Stimulated activated CD8-positive, alpha-beta memory T cell treated with anti-CD3 and anti-CD28 coated beads, Interleukin-15, amount 100 ng/mL, for 48 hours (primary cell): ENCODE results near the gene CRADD.
"Not testable (repeated sequence)": the region's sequence is repeated elsewhere in the genome, so short reads cannot be mapped to it uniquely, and the experiment has no call there.

ENCODE experiments used
- DNase-seq, 2 donors: peaks; one replicate each; pipeline ENCODE4 v3.0.0-alpha.2; 2020; ENCODE audit warnings: low read depth in 2 of 2

The CRADD gene

DNA sequence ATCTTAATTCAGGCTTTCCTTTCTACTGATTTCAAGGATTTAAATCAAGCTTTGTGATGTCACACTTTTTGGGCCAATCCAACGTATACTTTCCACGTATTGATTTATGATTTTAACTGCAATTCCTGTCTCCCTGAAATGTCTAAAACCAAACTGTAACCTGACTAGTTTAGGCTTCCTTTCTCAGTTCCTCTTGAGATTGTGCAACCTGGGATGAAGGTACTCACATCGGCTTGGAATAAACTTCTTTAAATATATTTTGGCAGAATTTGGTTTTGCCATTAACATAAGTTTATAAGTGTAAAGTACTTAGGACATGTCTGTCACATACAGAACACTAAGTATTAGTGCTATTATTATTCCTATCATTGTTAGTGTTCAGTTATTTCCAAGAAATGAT is 224.6 kb downstream of the CRADD start:
- DNase-seq: no peak

DNA sequence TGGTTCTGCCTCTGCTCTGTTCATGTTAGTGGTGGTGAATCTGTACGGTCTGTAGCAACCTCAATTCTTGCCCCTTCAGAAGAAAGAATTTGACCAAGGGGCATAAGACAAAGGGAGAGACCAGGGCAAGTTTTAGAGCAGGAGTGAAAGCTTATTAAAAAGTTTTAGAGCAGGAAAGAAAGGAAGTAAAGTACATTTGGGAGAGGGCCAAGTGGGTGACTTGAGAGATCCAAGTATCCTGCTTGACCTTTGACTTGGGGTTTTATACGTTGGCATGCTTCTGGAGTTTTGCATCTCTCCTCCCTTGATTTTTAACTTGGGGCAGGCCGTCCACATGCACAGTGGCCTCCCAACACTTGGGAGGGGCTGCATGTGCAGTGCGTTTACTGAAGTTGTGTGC is 225.0 kb downstream of the CRADD start:
- no peak for DNase-seq

DNA sequence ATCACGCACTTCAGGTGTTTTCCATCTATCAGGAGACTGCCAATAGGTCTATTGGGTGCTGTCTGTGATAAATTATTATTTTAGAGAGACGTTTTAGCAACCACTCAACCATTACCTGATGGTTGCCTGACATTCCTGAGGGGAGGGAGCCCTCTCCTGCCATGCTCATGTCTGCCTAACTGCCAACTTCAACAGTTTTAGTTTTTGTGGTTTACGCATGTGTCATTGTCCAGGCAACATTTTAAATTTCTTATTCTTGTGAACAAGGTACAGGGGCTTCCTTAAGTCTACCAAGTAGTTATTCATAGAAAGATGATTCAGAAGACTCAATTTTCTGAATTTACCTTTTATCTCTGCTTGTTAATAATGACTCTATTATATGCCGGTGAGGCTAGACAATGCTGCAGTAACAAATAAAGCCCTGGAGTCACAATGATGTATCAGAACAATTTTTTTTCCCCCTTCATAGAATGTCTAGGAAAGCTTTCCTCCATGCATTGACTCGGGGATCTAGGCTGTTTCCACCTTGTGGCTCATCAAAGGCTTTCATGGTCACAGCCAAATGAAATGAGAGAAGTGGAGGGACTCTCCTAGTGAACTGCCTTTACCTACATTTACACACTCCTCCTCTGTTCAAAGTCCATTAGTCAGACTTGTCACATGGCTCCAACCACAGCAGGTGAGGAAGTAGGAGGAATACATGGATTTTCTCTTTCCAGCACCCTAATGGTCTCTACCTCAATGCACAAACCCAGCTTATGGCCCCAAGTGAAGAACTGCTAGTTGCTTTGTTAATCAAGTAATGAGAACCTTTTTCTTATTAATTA is 225.8 kb downstream of the CRADD start:
- no peak for DNase-seq

GRCh38 chr12:93904124-93904523 is 226.9 kb downstream of the CRADD start:
- DNase-seq: no peak

GRCh38 chr12:93908264-93908663 is 231.1 kb downstream of the CRADD start:
- DNase-seq: no peak

GRCh38 chr12:93908846-93909567 is 231.8 kb downstream of the CRADD start:
- no peak for DNase-seq

DNA sequence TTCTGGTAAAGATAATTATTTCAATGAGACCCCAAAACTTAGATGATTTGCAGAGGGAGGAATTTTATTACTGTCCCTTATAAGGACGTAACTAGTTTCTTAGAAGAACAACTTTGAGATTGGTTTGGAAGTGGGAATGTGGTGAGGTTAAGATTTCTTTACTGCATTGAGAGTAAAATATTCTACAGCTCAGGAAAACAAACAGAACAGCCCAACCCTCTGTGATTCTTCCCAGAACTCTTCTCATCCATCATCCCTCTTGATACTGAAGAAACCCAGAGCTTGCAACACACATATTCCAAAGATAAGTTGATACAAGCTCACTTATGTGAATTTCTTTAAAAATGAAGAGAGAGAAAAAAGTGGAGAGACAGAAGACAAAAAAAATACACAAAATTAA is 234.2 kb downstream of the CRADD start:
- no peak for DNase-seq

DNA sequence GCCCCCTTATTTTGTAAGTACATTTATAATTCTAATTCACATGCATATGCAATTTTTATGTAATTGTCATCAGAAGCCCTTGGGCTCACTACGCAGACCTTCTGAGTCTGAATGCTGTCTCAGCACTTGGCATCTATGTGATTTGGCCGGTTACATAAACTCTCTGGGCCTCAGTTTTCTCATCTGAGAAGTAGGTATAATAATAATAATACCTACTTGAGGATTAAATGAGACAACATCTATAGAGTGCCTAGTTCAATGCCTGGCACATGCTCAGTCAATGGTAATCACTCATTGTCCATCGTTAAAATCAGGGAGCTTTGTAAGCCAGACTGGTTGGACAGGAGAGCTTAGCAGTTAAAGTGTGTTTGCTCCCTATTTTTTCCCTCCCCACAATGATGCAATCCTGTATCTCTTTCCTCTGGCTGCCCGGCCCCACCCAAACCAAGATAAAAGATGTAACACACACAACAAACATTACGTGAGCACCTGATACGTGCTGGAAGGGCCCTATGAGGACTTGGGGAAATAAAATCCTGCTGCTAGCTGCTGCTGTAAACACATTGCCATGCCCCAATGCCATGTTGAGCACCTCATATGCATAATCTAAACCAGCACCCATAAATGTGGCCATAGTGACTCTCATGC is 235.0 kb downstream of the CRADD start:
- no peak for DNase-seq

DNA sequence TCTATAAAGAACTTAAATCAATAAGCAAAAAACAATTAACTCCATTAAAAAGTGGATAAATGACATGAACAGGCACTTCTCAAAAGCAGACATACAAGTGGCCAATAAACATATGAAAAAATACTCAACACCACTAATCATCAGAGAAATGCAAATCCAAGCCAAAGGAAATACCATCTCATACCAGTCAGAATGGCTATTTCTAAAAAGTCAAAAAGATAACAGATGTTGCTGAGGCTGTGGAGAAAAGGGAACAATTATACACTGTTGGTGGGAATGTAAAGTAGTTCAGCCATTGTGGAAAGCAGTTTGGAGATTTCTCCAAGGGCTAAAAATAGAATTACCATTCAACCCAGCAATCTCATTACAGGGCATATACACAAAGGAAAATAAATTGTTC is 236.7 kb downstream of the CRADD start:
- DNase-seq: no peak

GRCh38 chr12:93914281-93914680 is 237.1 kb downstream of the CRADD start:
- DNase-seq: no peak

DNA sequence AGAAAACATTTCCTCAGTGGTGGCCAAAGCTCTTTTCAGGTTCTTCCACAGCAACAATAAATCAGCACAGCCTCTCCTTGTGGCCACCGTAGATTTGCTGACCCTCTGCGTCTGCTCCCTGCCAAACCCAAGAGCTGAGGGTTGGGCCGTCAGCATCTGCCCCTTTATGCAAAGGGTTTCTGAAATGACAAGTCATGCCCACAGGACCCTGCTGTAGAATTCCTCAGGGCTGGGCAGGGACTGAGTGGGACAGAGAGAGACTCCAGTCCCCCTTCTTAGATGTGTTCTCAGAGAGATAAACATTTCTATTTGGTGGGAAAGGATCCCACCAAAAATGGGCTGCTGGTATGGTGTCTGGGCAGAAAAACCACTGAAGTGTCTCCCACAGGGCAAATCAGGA is 238.2 kb downstream of the CRADD start:
- no peak for DNase-seq

DNA sequence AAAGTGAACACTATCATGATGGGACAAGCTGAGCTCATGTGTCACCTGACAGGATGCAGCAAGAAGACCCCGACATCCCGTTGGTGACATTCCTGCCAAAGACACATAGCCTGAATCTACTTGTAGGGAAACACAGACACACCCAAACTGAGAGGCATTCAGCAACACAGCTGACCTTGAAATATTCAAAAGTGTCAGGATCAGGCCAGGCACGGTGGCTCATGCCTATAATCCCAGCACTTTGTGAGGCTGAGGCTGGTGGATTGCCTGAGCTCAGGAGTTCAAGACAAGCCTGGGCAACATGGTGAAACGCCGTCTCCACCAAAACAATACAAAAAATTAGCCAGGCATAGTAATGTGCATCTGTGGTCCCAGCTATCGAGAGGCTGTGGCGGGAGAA is 239.2 kb downstream of the CRADD start:
- DNase-seq: no peak

DNA sequence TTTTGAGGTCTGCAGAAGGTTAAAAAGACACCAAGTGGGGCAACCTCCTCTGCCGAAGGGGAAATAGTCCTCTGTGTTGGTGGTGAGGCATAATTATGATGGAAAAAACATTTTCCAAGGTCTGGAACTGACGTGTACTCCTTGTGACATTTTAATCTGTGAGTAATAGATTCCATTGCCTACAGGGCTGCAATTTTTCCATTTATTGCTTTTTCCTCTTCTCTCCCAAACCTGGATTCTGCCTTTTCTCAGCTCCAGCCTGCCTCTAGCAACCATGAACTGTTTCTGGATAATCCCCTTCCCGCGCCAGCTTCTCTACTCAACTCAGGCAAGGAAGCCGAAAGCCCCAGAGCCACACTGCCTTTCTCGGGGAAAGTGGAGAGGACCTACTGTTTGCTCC is 241.1 kb downstream of the CRADD start:
- no peak for DNase-seq

DNA sequence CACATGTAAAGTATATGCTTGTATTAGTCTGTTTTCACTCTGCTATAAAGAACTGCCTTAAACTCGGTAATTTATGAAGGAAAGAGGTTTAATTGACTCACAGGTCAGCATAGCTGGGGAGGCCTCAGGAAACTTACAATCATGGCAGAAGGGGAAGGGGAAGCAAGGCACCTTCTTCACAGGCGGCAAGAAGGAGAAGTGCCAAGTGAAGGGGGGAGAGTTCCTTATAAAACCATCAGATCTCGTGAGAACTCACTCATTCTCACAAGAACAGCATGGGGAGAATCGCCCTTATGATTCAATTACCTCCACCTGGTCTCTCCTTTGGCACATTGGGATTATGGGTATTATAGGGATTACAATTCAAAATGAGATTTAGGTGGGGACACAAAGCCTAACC is 241.7 kb downstream of the CRADD start:
- DNase-seq: no peak

GRCh38 chr12:93921521-93921920 is 244.3 kb downstream of the CRADD start:
- DNase-seq: no peak

DNA sequence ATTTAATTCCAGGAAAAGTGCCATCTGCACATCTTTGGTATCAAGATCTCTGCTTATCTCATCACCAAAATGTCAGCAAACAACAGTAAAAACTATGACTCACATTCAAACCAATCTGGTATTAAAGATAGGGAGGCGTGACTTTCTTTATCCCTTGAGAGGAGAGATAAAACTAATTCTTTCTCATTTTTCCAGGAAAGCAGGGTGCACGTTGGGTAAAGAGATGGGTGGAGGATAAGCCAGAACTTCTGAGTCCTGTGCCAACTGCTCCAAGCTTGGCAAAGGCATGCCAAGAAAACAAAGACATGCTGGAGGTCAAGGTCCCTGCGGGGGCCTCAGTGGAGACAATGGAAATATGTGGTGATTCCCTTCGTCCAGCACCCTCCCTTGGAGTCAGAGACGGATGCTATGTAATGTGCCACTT is 245.4 kb downstream of the CRADD start:
- DNase-seq: no peak

DNA sequence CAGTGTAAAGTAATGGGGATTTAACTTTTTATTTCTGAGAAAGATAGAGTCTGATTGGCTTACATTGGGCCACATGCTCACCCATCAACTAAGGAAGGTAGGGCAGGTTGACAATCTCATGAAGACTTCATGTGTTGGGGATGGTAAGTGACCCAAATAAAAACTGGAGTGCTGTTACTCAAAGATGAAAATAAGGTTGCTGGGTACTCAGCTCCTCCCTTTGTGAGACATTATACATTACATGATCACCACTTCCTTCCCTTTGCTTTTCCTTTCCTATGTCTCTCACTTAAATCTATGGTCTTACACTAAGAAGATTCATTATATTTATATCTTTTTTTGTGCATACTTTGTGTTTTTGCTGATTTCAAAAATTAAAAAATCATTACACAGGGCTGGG is 247.2 kb downstream of the CRADD start:
- no peak for DNase-seq

- no peak for DNase-seq
These were observed 248.5 kb downstream of the CRADD start for GRCh38 chr12:93925585-93926205.

DNA sequence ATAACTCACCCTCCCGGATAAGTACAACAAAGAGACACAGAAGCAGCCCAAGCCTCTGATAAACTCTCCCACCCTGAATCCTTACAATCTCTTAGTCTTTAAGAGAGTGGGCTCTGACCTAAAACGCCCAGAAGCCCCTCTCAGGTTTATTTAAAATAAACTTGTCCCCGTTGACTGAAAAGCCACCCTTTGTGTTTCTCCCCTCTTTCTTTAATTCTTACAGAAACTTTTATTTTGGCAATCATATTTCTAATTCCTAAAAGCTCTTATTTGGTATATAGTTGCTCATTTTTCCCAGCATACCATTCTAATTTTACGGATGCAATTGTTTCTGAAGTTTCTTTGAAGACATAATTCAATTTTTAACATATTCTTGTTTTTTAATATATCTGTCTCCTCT is 249.1 kb downstream of the CRADD start:
- DNase-seq: no peak

DNA sequence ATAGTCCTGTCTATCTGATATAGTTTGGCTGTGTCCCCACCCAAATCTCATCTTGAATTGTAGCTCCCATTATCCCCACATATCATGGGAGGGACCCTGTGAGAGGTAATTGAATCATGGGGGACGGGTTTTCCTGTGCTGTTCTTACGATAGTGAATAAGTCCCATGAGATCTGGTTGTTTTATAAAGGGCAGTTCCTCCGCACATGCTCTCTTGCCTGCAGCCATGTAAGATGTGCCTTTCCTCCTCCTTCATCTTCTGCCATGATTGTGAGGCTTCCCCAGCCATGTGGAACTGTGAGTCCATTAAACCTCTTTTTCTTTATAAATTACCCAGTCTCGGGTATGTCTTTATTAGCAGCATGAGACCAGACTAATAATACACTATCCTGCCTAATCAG is 251.9 kb downstream of the CRADD start:
- not testable (repeated sequence) for DNase-seq

DNA sequence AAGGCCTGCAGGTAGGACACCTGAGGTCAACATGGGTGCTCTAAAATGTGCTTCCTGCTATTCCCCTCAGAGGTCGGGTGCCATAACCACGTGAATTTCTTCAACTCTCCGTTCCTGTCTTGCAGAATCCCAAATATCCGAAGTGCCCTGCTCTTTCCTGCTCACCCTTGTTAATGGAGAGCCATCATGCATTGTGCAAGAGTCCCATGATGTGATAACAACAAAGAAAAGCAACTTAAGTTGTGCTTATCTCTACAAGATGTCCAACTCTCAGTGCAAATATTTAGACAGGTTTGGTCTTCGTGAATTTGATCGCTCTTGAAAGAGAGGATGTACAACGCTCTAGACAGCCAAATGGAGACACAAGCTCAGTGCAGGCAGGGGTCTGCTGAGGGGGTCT is 260.6 kb downstream of the CRADD start:
- no peak for DNase-seq

DNA sequence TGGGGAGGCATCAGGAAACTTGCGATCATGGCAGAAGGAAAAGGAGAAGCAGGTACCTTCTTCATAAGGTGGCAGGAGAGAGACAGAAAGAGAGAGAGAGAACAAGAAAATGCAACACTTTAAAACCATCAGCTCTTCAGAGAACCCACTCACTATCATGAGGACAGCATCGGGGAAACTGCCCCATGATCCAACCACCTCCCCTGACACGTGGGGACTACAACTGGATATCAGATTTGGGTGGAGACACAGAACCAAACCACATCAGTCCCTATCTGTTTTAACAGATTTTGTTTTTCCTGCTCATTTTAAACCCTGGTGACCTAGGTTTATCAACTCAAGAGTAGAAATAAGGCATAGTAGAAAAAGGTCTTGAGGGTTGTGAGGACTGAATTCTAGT is 261.1 kb downstream of the CRADD start:
- no peak for DNase-seq
